ENCODE measurements around the gene BNC2.

- TF ChIP-seq TEAD4 (IDR thresholded peaks at IDR 0.05) (no peak), EGR1 (IDR thresholded peaks at IDR 0.05) (no peak), EP300 (IDR thresholded peaks at IDR 0.05; ENCODE audit: borderline replicate concordance) (no peak), TAF1 (IDR thresholded peaks at IDR 0.05; ENCODE audit: low read depth) (no peak), YY1 (IDR thresholded peaks at IDR 0.05; ENCODE audit: low read depth) (no peak), RAD21 (IDR thresholded peaks at IDR 0.05; ENCODE audit: low read depth) (no peak), TCF12 (IDR thresholded peaks at IDR 0.05; ENCODE audit: low read depth) (no peak), CREB1 (IDR thresholded peaks at IDR 0.05; ENCODE audit: low read depth) (no peak), CEBPB (IDR thresholded peaks at IDR 0.05) (no peak), ZBTB7A (IDR thresholded peaks at IDR 0.05; ENCODE audit: low read depth) (no peak), NFIC (IDR thresholded peaks at IDR 0.05) (no peak), FOXM1 (IDR thresholded peaks at IDR 0.05; ENCODE audit: borderline replicate concordance, low read depth) (no peak)
- TF ChIP-seq, protein P1, sequence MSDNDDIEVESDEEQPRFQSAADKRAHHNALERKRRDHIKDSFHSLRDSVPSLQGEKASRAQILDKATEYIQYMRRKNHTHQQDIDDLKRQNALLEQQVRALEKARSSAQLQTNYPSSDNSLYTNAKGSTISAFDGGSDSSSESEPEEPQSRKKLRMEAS (IDR thresholded peaks at IDR 0.05) = no peak
- TF ChIP-seq, protein P2, sequence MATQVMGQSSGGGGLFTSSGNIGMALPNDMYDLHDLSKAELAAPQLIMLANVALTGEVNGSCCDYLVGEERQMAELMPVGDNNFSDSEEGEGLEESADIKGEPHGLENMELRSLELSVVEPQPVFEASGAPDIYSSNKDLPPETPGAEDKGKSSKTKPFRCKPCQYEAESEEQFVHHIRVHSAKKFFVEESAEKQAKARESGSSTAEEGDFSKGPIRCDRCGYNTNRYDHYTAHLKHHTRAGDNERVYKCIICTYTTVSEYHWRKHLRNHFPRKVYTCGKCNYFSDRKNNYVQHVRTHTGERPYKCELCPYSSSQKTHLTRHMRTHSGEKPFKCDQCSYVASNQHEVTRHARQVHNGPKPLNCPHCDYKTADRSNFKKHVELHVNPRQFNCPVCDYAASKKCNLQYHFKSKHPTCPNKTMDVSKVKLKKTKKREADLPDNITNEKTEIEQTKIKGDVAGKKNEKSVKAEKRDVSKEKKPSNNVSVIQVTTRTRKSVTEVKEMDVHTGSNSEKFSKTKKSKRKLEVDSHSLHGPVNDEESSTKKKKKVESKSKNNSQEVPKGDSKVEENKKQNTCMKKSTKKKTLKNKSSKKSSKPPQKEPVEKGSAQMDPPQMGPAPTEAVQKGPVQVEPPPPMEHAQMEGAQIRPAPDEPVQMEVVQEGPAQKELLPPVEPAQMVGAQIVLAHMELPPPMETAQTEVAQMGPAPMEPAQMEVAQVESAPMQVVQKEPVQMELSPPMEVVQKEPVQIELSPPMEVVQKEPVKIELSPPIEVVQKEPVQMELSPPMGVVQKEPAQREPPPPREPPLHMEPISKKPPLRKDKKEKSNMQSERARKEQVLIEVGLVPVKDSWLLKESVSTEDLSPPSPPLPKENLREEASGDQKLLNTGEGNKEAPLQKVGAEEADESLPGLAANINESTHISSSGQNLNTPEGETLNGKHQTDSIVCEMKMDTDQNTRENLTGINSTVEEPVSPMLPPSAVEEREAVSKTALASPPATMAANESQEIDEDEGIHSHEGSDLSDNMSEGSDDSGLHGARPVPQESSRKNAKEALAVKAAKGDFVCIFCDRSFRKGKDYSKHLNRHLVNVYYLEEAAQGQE (IDR thresholded peaks at IDR 0.05; ENCODE audit: low read depth) = no peak
These were observed 433.9 kb downstream of the BNC2 start for GRCh38 chr9:16436545-16436944.

Measured in Ishikawa (cell line).